ENCODE data around the gene RECK.

The RECK gene

DNA sequence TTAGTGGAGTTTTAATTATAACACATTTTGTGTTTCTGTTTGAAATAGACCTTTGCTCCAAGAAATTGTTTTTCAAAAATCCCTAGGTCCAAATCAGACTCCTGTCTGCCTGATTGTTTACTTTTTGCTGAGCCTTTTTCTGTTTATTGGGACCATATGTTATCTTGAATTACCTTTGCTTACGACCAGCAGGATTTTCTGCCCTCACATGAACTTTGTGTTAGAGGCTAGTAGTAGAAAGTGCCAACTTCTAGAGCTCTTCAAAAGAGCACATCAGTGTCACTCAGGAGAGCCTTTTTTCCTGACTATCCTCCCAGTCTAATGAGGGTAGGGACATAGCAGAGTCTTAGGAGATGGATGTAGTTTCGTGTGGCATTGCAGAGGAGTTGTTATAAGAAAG lies 10.2 kb downstream of the RECK start:
- no peak overlapping the region for H3K4me2 ChIP-seq (ENCODE audit: low read depth, low read length, poor library complexity, severe bottlenecking)
- no peaks in the 10 kb centered on the region for H3K36me3 ChIP-seq (ENCODE audit: insufficient read depth, low read length)
- peaks cover 29% of the 10 kb centered on the region for H4K20me1 ChIP-seq (ENCODE audit: insufficient read depth, low read length, poor library complexity, severe bottlenecking)
- H3K4me3 ChIP-seq (ENCODE audit: low read length, poor library complexity, severe bottlenecking) = no peak overlapping the region
- no peak overlapping the region for H3K9ac ChIP-seq (ENCODE audit: low read depth, low read length, poor library complexity, severe bottlenecking)
- peaks cover 47% of the 10 kb centered on the region for H3K4me1 ChIP-seq (ENCODE audit: insufficient read depth, low read length, poor library complexity, severe bottlenecking)
- 0 out of 2 replicates have a peak, but pooled peaks cover 4% of the 10 kb centered on the region for H3F3A ChIP-seq (ENCODE audit: low read depth)
- no peaks in the 10 kb centered on the region for H3K27me3 ChIP-seq (ENCODE audit: insufficient read depth, low read length, poor library complexity, severe bottlenecking)
- peaks cover 82% of the 10 kb centered on the region for H3K79me2 ChIP-seq (ENCODE audit: insufficient read depth, low read length)
- H2AFZ ChIP-seq (ENCODE audit: low read length) = no peak overlapping the region
- no peak for TF ChIP-seq EZH2phosphoT487 (IDR thresholded peaks at IDR 0.05; ENCODE audit: borderline replicate concordance)
- TF ChIP-seq, protein P1, sequence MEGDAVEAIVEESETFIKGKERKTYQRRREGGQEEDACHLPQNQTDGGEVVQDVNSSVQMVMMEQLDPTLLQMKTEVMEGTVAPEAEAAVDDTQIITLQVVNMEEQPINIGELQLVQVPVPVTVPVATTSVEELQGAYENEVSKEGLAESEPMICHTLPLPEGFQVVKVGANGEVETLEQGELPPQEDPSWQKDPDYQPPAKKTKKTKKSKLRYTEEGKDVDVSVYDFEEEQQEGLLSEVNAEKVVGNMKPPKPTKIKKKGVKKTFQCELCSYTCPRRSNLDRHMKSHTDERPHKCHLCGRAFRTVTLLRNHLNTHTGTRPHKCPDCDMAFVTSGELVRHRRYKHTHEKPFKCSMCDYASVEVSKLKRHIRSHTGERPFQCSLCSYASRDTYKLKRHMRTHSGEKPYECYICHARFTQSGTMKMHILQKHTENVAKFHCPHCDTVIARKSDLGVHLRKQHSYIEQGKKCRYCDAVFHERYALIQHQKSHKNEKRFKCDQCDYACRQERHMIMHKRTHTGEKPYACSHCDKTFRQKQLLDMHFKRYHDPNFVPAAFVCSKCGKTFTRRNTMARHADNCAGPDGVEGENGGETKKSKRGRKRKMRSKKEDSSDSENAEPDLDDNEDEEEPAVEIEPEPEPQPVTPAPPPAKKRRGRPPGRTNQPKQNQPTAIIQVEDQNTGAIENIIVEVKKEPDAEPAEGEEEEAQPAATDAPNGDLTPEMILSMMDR (conservative IDR thresholded peaks at IDR 0.05; ENCODE audit: low read length) = no peak
- no peaks in the 10 kb centered on the region for H3K9me3 ChIP-seq (ENCODE audit: insufficient read depth, low read depth, low read length)
- no peaks in the 10 kb centered on the region for H3K9me2 ChIP-seq (replicated peaks; ENCODE audit: low read depth, low read length)

DNA sequence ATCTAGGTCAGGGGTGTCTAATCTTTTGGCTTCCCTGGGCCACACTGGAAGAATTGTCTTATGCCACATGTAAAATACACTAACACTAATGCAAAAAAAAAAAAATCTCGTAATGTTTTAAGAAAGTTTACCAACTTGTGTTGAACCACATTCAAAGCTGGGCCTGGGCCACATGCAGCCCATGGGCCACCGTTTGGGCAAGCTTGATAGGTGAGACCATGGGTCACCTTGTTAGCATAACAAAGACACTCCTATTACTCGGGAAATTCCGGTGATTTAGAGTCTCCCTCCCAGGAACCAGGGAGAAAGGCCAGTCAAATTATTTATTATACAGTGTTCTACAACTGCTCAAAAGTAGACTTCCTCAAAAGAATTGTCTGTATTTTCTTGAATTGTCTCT lies 12.7 kb downstream of the RECK start:
- no peaks in the 10 kb centered on the region for H3K9me3 ChIP-seq (ENCODE audit: insufficient read depth, low read depth, low read length)
- H3K9me2 ChIP-seq (replicated peaks; ENCODE audit: low read depth, low read length) = no peaks in the 10 kb centered on the region
- no peak overlapping the region for H3K4me3 ChIP-seq (ENCODE audit: low read length, poor library complexity, severe bottlenecking)
- no peaks in the 10 kb centered on the region for H3K27me3 ChIP-seq (ENCODE audit: insufficient read depth, low read length, poor library complexity, severe bottlenecking)
- peaks cover 33% of the 10 kb centered on the region for H3K4me1 ChIP-seq (ENCODE audit: insufficient read depth, low read length, poor library complexity, severe bottlenecking)
- no peak overlapping the region for H3K9ac ChIP-seq (ENCODE audit: low read depth, low read length, poor library complexity, severe bottlenecking)
- TF ChIP-seq, protein P1 (conservative IDR thresholded peaks at IDR 0.05; ENCODE audit: low read length) = no peak
- TF ChIP-seq EZH2phosphoT487 (IDR thresholded peaks at IDR 0.05; ENCODE audit: borderline replicate concordance) = no peak
- no peak overlapping the region for H2AFZ ChIP-seq (ENCODE audit: low read length)
- peaks cover 25% of the 10 kb centered on the region for H4K20me1 ChIP-seq (ENCODE audit: insufficient read depth, low read length, poor library complexity, severe bottlenecking)
- 0 out of 2 replicates have a peak, but pooled peaks cover 4% of the 10 kb centered on the region for H3F3A ChIP-seq (ENCODE audit: low read depth)
- no peak overlapping the region for H3K4me2 ChIP-seq (ENCODE audit: low read depth, low read length, poor library complexity, severe bottlenecking)
- peaks cover 59% of the 10 kb centered on the region for H3K79me2 ChIP-seq (ENCODE audit: insufficient read depth, low read length)
- H3K36me3 ChIP-seq (ENCODE audit: insufficient read depth, low read length) = no peaks in the 10 kb centered on the region; the same call in 1 of the 2 replicates

DNA sequence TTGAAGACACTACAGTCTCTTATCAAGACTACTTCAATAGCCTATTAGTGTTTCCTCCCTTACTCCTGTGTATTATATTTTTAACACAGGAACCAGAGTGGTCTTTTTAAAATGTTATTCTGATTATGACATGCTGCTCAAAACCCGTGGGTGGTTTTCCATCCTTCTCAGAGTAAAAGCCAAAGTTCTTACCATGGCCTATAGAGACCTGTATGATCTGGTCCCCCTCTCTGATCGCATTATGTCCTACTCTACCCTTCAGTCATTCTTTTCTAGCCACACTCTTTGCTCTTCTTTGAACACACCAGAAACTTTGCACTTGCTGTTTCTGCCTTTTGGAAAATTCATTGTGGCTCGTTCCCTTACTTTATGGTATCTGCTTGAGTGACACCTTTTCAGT lies 13.8 kb downstream of the RECK start:
- Histone ChIP-seq H3K4me2 (ENCODE audit: low read depth, low read length, poor library complexity, severe bottlenecking) (peak overlapping the region; percentile 23), H3K79me2 (ENCODE audit: insufficient read depth, low read length) (peaks cover 48% of the 10 kb centered on the region), H3F3A (ENCODE audit: low read depth) (0 out of 2 replicates have a peak, but pooled peaks cover 4% of the 10 kb centered on the region), H4K20me1 (ENCODE audit: insufficient read depth, low read length, poor library complexity, severe bottlenecking) (peaks cover 16% of the 10 kb centered on the region), H3K9me3 (ENCODE audit: insufficient read depth, low read depth, low read length) (no peaks in the 10 kb centered on the region), H3K9me2 (replicated peaks; ENCODE audit: low read depth, low read length) (no peaks in the 10 kb centered on the region), H3K4me1 (ENCODE audit: insufficient read depth, low read length, poor library complexity, severe bottlenecking) (peaks cover 26% of the 10 kb centered on the region), H3K4me3 (ENCODE audit: low read length, poor library complexity, severe bottlenecking) (no peak overlapping the region), H3K36me3 (ENCODE audit: insufficient read depth, low read length) (no peaks in the 10 kb centered on the region; the same call in 1 of the 2 replicates), H2AFZ (ENCODE audit: low read length) (no peak overlapping the region), H3K27me3 (ENCODE audit: insufficient read depth, low read length, poor library complexity, severe bottlenecking) (no peaks in the 10 kb centered on the region), H3K9ac (ENCODE audit: low read depth, low read length, poor library complexity, severe bottlenecking) (no peak overlapping the region)
- TF ChIP-seq, protein P1 (conservative IDR thresholded peaks at IDR 0.05; ENCODE audit: low read length) = no peak
